HG03378 (cell line): ENCODE measurements around the gene SERP2.

Source experiments
- ATAC-seq: cut with Tn5 transposase; IDR thresholded peaks from one replicate; pipeline ENCODE4 v1.9.1; 2021; ENCODE audit warnings: mild to moderate bottlenecking, moderate library complexity; ENCODE audit not compliant: unreplicated experiment

The SERP2 gene

DNA sequence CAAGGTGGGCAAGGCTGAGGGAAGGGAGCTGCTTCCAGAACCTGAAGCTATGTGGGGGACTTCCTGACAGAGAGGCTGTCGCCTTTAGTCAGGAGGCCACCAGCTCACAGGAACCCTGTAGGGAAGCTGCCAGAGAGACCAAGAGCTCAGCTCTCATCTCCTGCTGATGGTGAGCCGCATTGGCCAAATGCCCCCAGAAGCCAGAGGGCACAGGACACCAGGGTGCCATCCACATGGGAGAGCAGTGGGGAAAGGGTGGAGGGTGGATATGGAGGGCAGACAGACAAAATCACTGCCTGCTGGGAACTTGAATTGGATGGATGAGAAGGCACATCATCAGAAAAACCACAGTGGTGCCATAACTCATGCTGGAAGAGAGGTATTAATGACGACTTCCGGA lies 36.0 kb downstream of the SERP2 start:
- no peak for ATAC-seq

DNA sequence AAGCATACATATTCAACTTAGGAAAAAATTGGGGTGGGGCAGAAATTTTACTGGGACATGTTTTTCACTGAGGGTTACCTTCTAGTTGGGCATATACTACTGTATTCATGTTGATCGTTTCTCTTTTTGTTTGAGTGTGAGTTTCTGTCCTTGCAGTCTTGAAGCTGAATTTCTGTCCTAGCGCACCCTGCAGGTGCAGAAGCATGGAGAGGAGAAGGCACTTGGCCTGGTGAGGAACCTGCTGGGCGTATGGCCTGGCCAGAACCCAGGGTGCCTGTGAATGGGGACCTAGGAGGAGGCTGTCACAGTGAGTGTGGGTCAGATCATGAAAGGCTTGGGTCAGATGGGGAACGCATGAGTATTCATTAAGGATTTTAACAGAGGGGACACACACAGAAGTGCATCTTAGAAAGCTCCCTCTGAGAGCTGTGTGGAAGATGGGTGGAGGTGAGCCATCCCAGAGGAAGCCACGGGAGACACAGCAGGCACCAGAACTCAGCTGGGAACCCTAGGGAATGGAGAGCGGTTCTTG lies 36.8 kb downstream of the SERP2 start:
- ATAC-seq: no peak

DNA sequence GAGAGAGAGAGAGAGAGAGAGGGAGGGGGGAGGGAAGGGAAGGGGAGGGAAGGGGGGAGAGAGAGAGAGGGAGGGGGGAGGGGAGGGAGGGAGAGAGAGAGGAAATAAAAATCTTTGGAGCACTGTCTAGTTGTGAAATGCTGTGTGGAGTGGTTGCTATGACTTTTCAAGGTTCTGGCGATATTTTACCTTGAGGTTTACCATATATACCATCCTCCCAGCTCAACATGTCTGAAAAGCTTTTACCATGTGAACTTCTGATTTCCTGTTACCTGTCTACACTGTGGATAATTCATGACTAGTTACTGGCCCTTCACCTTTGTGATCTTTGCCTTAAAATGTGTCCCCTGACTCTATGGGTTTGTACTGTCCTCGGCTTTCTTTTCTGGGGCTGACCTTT lies 38.2 kb downstream of the SERP2 start:
- ATAC-seq: no peak

DNA sequence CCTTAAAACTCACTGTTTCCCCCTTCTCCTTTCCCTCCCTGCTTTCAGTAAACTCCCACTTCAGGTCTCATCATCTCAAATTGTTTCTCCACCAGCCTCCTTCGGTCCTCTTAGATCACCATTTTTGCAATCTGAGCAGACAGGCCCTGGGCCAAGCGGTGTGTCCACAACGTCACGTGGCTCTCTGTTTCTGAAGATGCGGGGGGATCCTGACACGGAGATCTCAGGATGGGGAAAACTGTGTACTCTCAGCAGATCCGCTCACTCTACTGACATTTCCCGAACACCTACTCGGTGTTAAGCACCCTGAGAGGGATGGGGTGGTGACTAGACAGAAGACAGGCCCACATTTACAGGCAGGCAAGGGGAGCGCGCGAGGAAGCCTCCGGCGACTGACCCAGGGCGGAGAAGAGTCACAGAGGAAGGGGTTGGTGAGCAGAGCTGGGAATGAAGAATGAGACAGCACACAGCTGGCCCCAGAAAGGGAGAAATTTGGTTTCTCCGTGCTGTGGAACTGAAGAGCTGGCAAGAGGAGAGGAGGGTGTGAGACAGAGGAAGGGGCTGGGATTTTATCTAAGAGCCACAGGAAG lies 38.8 kb downstream of the SERP2 start:
- ATAC-seq: no peak

DNA sequence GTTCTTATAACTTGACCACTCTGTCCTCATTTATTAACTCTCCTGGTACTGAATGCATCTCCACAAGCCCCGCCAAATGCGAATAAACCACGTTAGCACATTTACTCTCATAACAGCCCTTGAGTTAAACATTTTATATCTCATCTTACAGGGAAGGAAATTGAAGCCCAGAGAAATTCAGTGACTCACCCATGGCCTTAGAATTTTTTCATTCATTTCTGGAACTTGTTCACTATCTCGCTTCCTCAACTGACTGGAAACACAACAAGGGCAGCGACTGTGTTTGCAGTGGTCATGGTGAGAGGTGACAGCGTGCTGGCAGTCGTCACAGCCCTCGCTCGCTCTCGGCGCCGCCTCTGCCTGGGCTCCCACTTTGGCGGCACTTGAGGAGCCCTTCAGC lies 39.5 kb downstream of the SERP2 start:
- no peak for ATAC-seq

DNA sequence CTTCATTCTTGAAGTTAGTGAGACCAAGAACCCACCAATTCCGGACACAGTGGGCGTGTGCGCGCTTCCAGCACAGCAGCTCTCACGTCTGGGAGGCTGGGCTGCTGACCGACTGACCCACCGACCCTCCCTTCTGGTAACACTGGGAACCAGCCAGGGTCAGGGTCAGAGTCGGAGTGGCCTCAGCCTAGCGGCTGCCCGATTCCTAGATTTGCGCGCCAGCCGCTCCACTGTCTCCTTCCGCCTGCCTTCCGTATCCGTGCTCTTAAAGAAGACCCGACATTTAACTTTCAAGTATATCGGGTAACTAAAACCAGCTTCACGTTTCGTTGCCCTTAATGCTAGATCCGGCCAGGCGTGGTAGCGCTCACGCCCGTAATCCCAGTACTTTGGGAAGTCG lies 41.1 kb downstream of the SERP2 start:
- ATAC-seq: no peak

DNA sequence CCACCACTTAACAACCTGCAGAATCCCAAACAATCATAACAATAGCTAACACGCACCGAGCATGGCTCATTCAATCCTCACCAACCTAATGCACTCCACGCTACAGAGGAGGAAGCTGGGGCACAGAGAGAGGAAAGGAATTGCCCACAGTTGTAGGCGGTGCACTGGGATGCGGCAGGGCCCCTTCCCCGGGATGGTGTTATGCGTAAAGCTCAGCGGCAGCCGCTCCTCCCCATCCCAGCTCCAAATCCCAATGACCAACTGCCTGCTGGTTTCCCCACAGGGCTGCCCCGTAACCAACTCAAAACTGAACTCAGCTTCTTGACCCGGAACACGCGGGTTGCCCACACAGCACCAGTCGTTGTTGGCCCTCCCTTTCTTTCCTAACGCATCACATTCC lies 42.2 kb downstream of the SERP2 start:
- no peak for ATAC-seq

DNA sequence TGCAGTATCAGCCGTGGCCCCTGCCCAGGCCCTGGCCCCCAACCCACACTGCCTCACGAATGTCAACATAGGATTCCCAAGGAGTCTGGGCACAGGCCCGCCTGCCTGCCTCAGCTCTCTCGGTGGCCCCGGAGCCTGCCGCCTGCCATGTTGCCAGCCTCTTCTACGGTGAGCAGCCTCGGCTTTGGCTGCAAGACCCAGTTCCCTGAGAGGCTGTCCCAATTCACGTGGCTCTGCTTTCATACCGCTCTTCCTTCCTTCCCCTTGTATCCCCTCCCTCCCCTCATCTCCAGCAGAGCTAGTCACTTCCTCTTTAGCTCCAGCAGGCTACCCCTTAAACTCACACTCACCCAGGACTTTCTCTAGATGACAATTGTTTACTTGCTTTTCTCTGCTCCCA lies 42.7 kb downstream of the SERP2 start:
- ATAC-seq: no peak

DNA sequence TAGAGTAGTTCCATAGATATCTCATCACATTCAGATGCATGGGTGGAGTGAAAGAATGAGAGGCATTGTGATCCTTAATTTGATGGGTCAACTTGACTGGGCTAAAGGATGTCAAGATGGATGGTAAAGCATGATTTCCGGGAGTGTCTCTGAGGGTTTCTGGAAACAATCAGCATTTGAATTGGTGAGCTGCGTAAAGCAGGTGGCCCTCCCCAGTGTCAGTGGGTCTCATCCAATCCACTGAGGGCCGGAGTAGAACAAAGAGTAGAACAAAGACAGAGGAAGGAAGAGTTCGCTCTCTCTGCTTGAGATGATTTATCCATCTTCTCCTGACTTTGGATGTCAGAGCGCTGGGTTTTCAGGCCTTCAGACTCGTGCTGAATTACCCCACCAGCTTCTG lies 43.1 kb downstream of the SERP2 start:
- no peak for ATAC-seq

DNA sequence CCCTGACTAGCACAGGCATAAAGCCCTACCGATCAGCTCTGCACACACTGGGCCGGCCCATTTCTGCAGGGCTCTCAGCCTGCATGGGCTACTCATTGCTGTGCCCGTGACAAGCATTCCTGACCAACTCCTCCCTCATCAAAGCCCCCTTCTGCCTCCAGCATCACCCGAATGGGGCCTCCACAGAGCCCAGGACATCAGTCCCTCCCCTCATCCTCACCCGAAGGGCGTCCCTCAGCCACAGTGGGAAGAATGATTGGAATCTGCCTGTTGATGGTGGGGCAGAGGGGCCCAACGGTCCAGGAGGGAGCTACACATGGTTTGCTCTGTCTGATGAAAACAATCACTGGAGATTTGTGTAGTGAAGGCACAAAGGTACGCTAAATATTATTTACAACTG lies 43.8 kb downstream of the SERP2 start:
- no peak for ATAC-seq

DNA sequence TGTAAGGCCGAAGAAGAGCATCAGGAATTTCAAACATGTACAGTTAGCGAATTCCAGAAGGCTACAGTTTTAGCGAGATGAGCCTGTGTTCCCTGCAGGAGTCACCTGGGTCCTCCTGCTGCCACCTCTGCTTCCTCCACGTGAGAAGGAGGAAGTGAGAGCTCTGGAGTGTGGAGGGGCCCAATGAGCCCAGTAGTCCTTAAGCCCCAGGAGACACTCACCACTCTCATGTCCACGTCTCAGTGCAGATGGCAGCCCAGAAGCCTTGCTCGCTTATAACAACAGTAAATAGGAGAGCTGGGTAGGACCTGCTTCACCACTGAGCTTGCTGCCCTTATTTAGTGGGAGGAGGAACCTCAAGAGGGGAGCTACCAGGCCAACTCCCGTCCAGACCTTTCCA lies 44.3 kb downstream of the SERP2 start:
- ATAC-seq: no peak

DNA sequence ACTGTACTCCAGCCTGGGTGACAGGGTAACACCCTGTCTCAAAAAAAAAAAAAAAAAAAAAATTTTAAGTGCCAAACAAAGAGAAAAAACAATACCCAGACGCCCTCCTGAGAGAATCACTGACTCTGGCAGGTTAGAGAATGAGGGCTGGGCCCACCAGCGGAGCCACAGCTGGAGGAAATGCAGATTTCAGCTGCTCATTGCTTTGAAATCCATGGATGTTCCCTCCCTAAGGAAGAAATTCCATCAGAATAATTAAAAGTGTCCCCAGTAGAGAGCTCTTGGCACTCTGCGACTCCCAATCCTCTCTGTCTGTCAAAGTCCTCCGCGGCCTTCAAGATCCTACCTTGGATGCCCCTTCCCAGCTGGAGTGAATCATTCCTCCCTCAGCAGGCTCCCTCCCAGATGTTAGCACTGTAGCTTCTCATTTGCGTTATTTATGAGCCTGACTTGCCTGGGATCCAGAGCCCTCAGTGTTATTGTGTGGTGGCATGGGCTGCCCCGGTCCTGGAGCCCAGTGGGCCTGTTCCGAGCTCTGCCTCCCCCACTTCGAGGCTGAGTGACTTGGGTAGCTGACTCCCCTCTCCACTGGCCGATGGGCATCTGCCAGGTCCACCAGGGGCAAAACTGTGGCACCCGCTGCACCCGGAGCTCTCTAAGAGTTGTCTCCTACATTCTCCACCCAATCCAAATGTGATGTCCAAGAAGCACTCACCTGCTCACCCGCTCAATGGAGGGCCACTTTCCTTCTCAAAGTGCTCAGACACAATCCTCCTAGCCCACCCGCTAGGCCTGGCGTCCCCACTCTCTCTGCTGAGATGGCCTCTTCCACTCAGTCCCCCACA lies 47.0 kb downstream of the SERP2 start:
- ATAC-seq: no peak

DNA sequence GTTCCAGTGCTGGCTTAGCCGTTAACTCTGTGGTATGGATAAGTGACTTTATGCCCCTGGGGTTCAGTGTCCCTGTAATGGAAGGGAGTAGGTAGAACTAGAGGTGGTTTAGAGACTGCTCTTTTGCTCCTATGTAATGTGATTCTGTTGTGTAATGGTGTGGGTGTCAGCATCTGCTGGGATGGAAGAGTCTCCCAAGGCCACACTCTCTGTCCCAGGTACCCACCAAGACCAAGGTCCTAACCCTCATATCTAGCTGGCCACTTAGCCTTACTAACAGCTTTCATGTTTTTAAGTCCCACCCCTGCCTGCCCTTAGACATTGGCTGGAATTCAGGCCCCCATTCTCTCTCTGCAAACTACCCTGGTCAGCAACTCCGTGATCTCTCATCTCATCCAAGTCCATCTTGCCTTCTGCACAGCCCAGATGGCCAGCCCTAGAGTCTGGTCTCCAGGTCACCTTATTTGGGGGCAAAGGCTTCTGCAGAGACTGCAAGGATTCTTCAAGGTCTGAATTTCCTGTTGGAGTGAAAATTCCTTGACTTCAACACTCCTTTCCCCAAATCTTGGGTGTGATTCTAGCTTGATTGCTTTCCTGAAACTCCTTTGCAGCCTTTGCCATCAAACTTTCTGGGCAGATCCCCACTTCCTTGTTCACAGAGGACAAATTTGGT lies 48.4 kb downstream of the SERP2 start:
- no peak for ATAC-seq

DNA sequence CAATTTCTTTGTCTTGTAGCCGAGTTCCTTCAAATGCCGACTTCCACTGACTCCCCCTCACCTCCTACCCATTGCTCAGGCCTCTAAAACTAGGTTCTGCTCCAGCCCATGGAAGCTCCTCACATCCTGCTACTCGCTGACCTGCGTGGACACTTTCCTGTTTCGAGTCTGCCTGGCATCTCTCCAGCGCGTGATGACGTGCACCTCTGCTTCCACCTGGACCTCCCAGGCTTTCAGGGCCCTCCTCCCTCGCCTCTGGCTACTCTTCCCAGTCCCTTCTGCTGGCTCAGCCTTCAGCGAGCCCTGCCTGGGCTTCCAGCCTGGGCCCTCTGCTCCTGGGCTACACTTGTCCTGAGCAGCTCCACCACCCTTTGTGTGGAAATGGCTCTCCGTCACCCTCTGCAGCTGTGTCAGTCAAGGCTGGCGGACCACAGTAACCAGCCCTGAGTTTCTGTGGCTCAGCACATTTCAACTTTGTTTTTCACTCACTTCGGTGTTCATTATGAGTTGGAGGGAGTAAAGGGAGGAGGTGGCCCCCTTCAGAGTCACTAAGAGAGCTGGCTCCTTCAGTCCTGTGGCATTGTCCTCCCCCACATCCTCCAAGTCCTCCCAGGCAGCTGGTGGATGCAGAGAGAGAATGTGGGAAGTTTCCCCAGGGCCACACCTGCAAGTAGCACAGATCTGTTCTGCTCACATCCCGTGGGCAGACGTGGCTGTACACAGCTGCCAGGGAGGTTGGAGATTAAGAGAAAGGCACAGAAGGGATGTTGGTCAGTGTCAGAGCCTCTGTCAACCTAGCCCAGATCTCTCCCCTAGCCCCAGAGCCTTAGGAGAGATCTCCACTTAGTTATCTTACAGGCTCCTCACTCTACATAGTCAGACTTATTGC lies 49.4 kb downstream of the SERP2 start:
- ATAC-seq: no peak

DNA sequence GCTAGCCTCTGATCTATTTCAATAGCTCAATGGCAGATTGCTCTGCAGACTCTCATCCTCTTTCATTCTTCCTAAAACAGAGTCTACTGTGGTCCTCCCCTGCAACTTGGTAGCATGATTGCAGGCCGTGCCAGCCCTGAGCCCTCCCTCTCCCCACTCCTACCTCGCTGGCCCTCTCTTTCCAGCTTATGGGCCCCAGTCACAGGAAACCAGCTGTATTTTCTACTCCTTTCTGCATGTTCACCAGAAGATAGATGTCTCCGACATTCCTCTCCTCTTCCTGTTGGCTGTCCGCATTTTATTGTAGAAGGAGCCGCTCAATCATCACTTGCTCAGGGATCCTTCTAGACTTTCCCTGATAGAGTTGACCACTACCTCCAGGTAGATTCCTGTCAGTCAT lies 50.2 kb downstream of the SERP2 start:
- ATAC-seq: no peak

DNA sequence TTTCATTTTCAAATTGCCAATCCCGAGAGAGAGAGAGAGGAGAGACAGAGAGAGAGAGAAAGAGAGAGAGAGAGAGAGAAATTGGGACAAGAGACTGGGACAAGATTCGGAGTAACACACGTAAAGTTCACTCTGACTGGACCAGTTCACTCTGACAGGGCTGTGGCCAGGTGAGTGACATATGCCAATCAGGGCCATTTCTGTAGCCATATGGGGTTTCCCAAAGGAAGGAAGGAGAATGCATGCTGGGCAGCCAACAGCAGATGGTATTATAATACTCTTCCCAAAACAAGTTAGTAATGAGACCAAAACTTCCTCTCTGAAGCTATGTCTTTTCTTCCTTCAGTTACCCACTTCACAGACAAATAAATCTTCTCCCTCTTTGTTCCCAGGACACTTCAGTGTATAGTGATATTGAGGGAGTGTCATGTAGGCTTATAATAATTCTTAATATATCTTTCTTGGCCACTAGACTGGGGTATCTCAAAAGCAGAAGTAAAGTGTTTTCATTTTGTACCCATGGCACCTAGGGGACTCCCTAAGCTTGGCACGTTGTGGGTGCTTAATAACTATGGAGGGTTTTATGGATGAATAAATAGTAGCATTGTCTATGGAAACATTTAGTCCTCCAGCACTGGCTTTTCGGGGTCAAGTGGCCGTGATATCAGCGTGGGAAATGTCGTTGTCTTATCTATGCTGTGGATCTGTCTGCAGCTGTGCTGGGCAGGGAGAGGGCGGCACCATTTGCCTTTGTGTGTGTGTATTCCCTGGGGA lies 51.6 kb downstream of the SERP2 start:
- no peak for ATAC-seq

DNA sequence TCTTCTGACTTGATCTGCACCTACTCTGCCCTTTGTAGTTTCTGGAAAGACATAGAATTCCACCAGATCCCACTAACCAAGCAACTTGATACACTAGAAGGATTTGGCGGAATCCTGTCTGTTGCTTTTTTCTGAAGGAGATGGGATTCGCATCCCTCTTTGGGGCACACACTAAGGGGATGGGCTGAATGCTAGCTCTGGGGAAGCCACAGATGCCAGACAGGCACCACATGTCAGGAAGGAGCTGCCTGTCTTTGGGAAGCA lies 52.1 kb downstream of the SERP2 start:
- no peak for ATAC-seq

DNA sequence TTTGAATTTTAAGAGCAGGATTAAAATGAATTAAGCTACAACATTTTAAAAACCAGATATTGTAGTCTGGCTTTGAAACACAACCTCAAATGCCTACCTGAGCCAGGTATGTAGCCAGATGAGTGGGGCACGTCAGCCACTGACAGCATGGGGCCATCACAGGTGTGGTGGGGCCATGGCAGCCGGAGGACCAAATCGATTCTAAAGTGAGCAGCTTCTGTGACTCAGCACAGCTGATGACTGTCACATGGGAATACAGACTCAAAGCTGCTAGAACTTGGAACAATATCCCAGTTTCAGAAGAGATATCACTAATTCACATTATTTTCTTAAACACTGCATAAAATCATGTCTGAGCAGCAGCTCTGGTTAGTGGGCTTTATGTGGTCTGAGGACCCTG lies 52.8 kb downstream of the SERP2 start:
- no peak for ATAC-seq

DNA sequence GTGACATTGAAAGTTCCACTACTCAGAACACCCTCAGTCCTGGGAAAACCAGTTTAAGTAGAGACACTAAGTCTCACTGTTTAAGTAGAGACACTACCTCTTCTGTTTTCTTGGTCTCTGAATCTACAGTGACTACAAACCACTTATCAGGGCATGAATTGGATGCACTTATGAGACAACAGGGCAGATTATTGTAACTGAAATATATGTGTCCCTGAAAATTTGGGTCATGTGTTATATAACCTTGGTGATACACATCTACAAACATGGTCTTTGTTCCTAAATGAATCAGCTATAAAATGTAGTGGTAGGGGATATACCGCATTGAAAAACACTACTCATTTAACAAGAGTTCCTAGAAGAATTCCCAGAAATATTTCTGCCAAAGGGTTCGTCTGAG lies 55.7 kb downstream of the SERP2 start:
- ATAC-seq: no peak

DNA sequence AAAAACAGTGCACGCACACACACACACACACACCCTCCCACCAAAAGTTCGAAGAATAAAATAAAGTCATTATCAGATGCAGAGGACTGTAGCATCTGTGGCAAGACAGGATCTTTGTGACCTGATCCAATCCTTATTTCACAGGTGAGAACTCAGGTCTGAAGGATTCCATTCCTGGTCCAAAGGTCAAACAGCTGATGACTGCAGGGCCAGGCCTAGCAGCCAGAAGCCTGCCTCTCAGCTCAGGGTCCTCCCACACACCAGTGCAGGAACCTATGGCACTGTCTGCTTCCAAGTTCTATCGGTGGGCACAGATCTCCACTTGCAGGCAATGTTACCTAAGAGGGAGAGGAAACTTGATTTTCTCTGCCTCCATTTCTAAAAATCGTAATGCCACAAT lies 57.5 kb downstream of the SERP2 start:
- no peak for ATAC-seq

DNA sequence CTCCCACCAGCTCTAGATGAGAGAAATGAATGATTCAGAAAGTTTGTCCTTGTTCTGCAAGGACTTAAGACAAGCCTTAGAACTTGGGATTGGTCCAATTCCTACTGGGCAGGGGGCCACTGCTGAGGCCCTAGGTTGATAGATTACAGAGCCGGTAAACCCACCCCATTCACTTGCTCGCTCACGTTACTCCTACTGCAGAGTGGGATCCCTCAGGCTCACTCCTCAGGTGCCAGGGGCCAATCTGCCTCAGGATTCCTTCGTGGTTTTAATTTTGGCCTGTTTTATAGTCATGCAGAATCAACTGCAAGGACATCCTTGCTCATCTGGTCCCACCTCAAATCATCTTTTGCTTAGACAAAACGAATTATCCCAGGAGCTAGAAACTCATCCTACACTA lies 59.0 kb downstream of the SERP2 start:
- no peak for ATAC-seq
